Heart left ventricle (tissue), 13 donors: Measurements from ENCODE around the gene MYO7A.

Source experiments
- CTCF ChIP-seq, 12 donors: fragments of 200-600 bp; sonication (generic) in 4 of 12; IDR thresholded peaks; one replicate each; pipeline versions ENCODE4 v1.5.0 to v1.8.0; 2018 to 2022; ENCODE audit warnings: antibody characterized with exemption in 12 of 12, mild to moderate bottlenecking in 5 of 12
- POLR2A ChIP-seq, 2 donors: fragments of 450-650 bp; IDR thresholded peaks; one replicate each; pipeline ENCODE4 v1.6.1; 2017; ENCODE audit warnings: antibody characterized with exemption in 2 of 2, mild to moderate bottlenecking in 2 of 2, moderate library complexity in 2 of 2
- donor health status: ischemic (EF 13 %, LVEDD 7.1; RV severe dilation, severe dysfunction).
- donor health status: DM: no; HTN: yes; CAD: no.
- donor health status: DM: no; HTN: no; CAD: no.
- donor health status: ischemic (EF 25% LVEDD 6.9; RV normal size, moderate dysfunction).
- donor health status: ischemic (EF 25% LVEDD 5.7; RV mildly dilated, moderate dysfunction).
- donor health status: ischemic (EF 35%, LVEDD 5.7; RV mildly dilated, moderate dysfunction).
- donor health status: nonischemic (EF 11% LVEDD 7.7; RV severe dilation, severe dysfunction).
- donor health status: DM: yes; HTN: yes; CAD: no.
- donor health status: PGD.
- donor health status: ischemic (EF 29% LVEDD 5.4; RV normal size, mild dysfunction).
- donor health status: nonischemic (EF 23%, LVEDD 6.1; RV moderate dilation, normal function).

DNA sequence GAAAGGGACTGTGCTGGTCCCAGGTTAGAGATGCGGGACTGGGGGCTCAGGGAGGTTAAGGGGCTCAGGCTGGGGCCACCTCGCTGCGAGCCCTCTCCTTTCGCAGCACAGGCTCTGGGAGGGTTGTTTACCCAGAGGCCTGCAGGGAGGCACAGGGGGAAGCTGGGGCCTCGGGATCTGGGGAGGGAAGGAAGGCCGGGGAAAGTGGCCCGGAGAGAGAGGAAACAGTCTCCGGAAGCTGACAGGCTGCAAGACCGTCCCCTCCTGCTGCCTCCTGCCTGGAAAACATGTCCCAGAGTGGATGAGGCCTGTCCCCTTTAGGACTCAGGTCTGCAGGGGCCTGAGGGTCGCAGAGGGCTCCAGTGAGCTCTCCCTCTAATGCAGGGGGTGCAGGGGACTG is 45.4 kb downstream of the MYO7A start:
- TF ChIP-seq CTCF (IDR thresholded peaks at IDR 0.05) (no peak), POLR2A (IDR thresholded peaks at IDR 0.05) (no peak)
